ENCODE results near the gene TLE1. TPM values are rescaled to one million over a fixed set of nuclear protein-coding genes. Genes with fewer than 3 reads are reported as not detected.

The TLE1 gene
- total and polyA plus RNA-seq, 2 of the 4 experiments (the other 2 are of a cell fraction) = 36.0 to 51.0 TPM

DNA sequence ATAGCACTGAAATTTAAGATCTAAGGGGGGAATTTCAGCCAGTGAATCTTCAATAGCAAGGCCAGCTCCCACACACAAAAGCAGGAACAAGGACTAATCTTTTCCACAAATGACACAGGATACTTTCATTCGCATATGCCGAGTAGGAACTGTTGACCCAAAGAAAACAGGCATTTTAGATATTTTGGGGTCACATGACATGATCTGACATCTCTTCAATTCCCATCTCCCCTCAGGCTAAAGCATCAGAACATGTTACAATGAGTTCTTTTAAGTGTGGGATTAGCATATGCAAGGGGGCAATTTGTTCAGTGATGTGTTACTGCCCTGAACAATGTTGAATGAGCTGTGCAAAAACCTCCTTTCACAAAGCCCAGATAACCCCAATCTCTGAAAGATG, 68.2 kb downstream of the TLE1 start:
- H3K27me3 ChIP-seq (ENCODE audit: control insufficient read depth, insufficient read depth, low read length) = no peaks in the 10 kb centered on the region
- no peak overlapping the region for H3K4me2 ChIP-seq (ENCODE audit: low read depth, low read length)
- ChIA-PET CTCF (no interaction called here), POLR2A (ENCODE audit: unreplicated experiment) (no interaction called here)
- intact Hi-C loops (cut with micrococcal nuclease) (no loop called here), dilution Hi-C loops (cut with HindIII; ENCODE audit: low sequenced_read_pairs, unreplicated experiment) (no loop called here), in situ Hi-C loops (cut with MboI; ENCODE audit: low sequenced_read_pairs) (no loop called here)
- H3K36me3 ChIP-seq (ENCODE audit: control insufficient read depth, insufficient read depth, low read length) = peaks cover 11% of the 10 kb centered on the region
- DNase-seq (no peak), ATAC-seq (ENCODE audit: low read depth) (no peak)
- H2AK9ac ChIP-seq (replicated peaks; ENCODE audit: low read depth, low read length, poor library complexity) = no peak overlapping the region
- H3K9ac ChIP-seq (ENCODE audit: low read depth, low read length) = no peak overlapping the region
- no peak overlapping the region for H4K8ac ChIP-seq (ENCODE audit: low read depth in 2 of 2, low read length in 2 of 2)
- H2BK120ac ChIP-seq (ENCODE audit: low read depth, low read length) = peak overlapping the region; percentile 36; the same call in 1 of the 2 replicates
- H3K18ac ChIP-seq (ENCODE audit: low read depth, low read length) = no peak overlapping the region; the same call in 1 of the 2 replicates
- H3K9me1 ChIP-seq (ENCODE audit: insufficient read depth, low read length) = peaks cover 6% of the 10 kb centered on the region; the same call in 1 of the 2 replicates
- H3K56ac ChIP-seq (ENCODE audit: extremely low read depth, insufficient read depth, low read length) = no peak overlapping the region
- no peak overlapping the region for H3K4me3 ChIP-seq (ENCODE audit: insufficient read depth, low read depth, low read length)
- H4K5ac ChIP-seq (ENCODE audit: low read depth, low read length) = no peak overlapping the region
- no CpG with 5 or more reads among the region's 2 CpGs for WGBS, 2 experiments (ENCODE audit: extremely low coverage in 2 of 2, insufficient read length in 1 of 2)
- H3K14ac ChIP-seq (replicated peaks; ENCODE audit: low read depth, low read length) = no peak overlapping the region
- H2BK20ac ChIP-seq (ENCODE audit: low read depth, low read length) = no peak overlapping the region
- no peak overlapping the region for H2BK5ac ChIP-seq (ENCODE audit: low read depth, low read length, poor library complexity, severe bottlenecking)
- TSS peak; percentile 39 for BruUV-seq (replicated peaks)
- TF ChIP-seq FOS (IDR thresholded peaks at IDR 0.05; ENCODE audit: low read depth, low read length) = no peak
- TF ChIP-seq RFX5 (IDR thresholded peaks at IDR 0.05; ENCODE audit: low read depth, low read length) = no peak
- TF ChIP-seq RCOR1 (IDR thresholded peaks at IDR 0.05; ENCODE audit: insufficient replicate concordance, low read length) = no peak
- no peak for TF ChIP-seq CHD1 (IDR thresholded peaks at IDR 0.05; ENCODE audit: low read depth, low read length)
- TF ChIP-seq NFE2L2 (IDR thresholded peaks at IDR 0.05; ENCODE audit: low read depth, low read length) = no peak
- TF ChIP-seq, protein P1, sequence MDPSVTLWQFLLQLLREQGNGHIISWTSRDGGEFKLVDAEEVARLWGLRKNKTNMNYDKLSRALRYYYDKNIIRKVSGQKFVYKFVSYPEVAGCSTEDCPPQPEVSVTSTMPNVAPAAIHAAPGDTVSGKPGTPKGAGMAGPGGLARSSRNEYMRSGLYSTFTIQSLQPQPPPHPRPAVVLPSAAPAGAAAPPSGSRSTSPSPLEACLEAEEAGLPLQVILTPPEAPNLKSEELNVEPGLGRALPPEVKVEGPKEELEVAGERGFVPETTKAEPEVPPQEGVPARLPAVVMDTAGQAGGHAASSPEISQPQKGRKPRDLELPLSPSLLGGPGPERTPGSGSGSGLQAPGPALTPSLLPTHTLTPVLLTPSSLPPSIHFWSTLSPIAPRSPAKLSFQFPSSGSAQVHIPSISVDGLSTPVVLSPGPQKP (IDR thresholded peaks at IDR 0.05; ENCODE audit: borderline replicate concordance, low read depth, low read length) = no peak
- no peak for TF ChIP-seq MXI1 (IDR thresholded peaks at IDR 0.05; ENCODE audit: borderline replicate concordance, low read depth, low read length)
- TF ChIP-seq CEBPB (IDR thresholded peaks at IDR 0.05; ENCODE audit: low read depth, low read length) = no peak
- TF ChIP-seq MAZ (IDR thresholded peaks at IDR 0.05; ENCODE audit: borderline replicate concordance, low read depth, low read length) = no peak
- TF ChIP-seq, protein P2, sequence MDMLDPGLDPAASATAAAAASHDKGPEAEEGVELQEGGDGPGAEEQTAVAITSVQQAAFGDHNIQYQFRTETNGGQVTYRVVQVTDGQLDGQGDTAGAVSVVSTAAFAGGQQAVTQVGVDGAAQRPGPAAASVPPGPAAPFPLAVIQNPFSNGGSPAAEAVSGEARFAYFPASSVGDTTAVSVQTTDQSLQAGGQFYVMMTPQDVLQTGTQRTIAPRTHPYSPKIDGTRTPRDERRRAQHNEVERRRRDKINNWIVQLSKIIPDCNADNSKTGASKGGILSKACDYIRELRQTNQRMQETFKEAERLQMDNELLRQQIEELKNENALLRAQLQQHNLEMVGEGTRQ (IDR thresholded peaks at IDR 0.05; ENCODE audit: low read depth, low read length) = no peak
- no peak for TF ChIP-seq POLR2A (IDR thresholded peaks at IDR 0.05; ENCODE audit: low read depth, low read length)
- peak overlapping the region; percentile 4; the same call in 1 of the 2 replicates for H4K91ac ChIP-seq (ENCODE audit: insufficient read depth, low read depth, low read length)
- H3K79me1 ChIP-seq (ENCODE audit: low read depth in 1 of 2, low read length in 2 of 2) = peaks cover 7 to 23% of the 10 kb centered on the region in 2 experiments; a peak in 3 of 4 replicates
- no peak overlapping the region for H2AFZ ChIP-seq (replicated peaks; ENCODE audit: low read length, poor library complexity)
- no peaks in the 10 kb centered on the region; the same call in 1 of the 2 replicates for H4K20me1 ChIP-seq (ENCODE audit: insufficient read depth, low read length)
- peak overlapping the region; percentile 25; the same call in 1 of the 2 replicates for H3K23ac ChIP-seq (ENCODE audit: low read depth, low read length)
- H3K4ac ChIP-seq (ENCODE audit: low read depth, low read length) = peak overlapping the region; percentile 13; the same call in 1 of the 2 replicates
- H2BK15ac ChIP-seq (ENCODE audit: low read depth, low read length) = 0 out of 3 replicates have a peak overlapping the region, but pooled peaks have one; percentile 1
- H2AK5ac ChIP-seq (ENCODE audit: low read depth, low read length) = no peak overlapping the region
- peaks cover 4% of the 10 kb centered on the region for H3K4me1 ChIP-seq (ENCODE audit: control insufficient read depth, insufficient read depth, low read length)
- no peaks in the 10 kb centered on the region for H3K9me3 ChIP-seq (ENCODE audit: control insufficient read depth, insufficient read depth, low read length)
- H3K27ac ChIP-seq (ENCODE audit: insufficient read depth, low read length) = no peak overlapping the region

Measured in IMR-90 (cell line).